IPS-18a (cell line): ENCODE results near the gene OGDHL.
A peak's percentile ranks its signal among the peaks of the same experiment; 100 is the strongest.
"Not testable (repeated sequence)": the region's sequence is repeated elsewhere in the genome, so short reads cannot be mapped to it uniquely, and the experiment has no call there.

ENCODE experiments used
- H3K27ac ChIP-seq: one replicate; pipeline ENCODE4 v1.5.1; 2013; ENCODE audit warnings: low read length
- H3K27me3 ChIP-seq: one replicate; pipeline ENCODE4 v1.6.1; 2013; ENCODE audit warnings: mild to moderate bottlenecking, low read length; ENCODE audit not compliant: control insufficient read depth, insufficient read depth
- H3K36me3 ChIP-seq: one replicate; pipeline ENCODE4 v1.6.1; 2013; ENCODE audit warnings: low read depth, low read length; ENCODE audit not compliant: control insufficient read depth
- H3K4me1 ChIP-seq: one replicate; pipeline ENCODE4 v1.6.1; 2013; ENCODE audit warnings: low read depth, low read length; ENCODE audit not compliant: control insufficient read depth
- H3K4me3 ChIP-seq: one replicate; pipeline ENCODE4 v1.5.1; 2013; ENCODE audit warnings: low read length
- H3K9ac ChIP-seq: one replicate; pipeline ENCODE4 v1.6.1; 2013; ENCODE audit warnings: mild to moderate bottlenecking, low read length, moderate library complexity
- H3K9me3 ChIP-seq: one replicate; pipeline ENCODE4 v1.6.1; 2013; ENCODE audit warnings: low read depth, low read length; ENCODE audit not compliant: control insufficient read depth

The OGDHL gene

GRCh38 chr10:49761789-49762565, at the start of gene OGDHL:
Gene OGDHL (minus strand): TSS chr10:49762323. CDS start chr10:49758592, 3,731 bp downstream.
- Histone ChIP-seq H3K4me3 (peak within 1 kb of the TSS; percentile 73), H3K27ac (no peak within 1 kb of the TSS), H3K27me3 (peaks cover 22% of the 10 kb centered on the region), H3K9ac (peak within 1 kb of the TSS; percentile 64), H3K36me3 (no peaks in the 10 kb centered on the region), H3K4me1 (no peaks in the 10 kb centered on the region), H3K9me3 (no peaks in the 10 kb centered on the region)

GRCh38 chr10:49803988-49804387, 41.9 kb upstream of the OGDHL start:
- Histone ChIP-seq H3K4me3 (no peak overlapping the region), H3K27me3 (no peaks in the 10 kb centered on the region), H3K36me3 (no peaks in the 10 kb centered on the region), H3K27ac (no peak overlapping the region), H3K9ac (no peak overlapping the region), H3K4me1 (no peaks in the 10 kb centered on the region), H3K9me3 (peaks cover 6% of the 10 kb centered on the region)

GRCh38 chr10:49798275-49798674, 36.2 kb upstream of the OGDHL start:
- H3K4me1 ChIP-seq, result no peaks in the 10 kb centered on the region
- H3K27ac ChIP-seq, result no peak overlapping the region
- H3K4me3 ChIP-seq, result no peak overlapping the region
- H3K9ac ChIP-seq, result no peak overlapping the region
- H3K36me3 ChIP-seq, result no peaks in the 10 kb centered on the region
- H3K9me3 ChIP-seq, result no peaks in the 10 kb centered on the region
- H3K27me3 ChIP-seq, result no peaks in the 10 kb centered on the region

GRCh38 chr10:49791100-49791499, 29.0 kb upstream of the OGDHL start:
- Histone ChIP-seq H3K27me3 (no peaks in the 10 kb centered on the region), H3K9me3 (no peaks in the 10 kb centered on the region), H3K9ac (no peak overlapping the region), H3K4me3 (no peak overlapping the region), H3K27ac (no peak overlapping the region), H3K4me1 (no peaks in the 10 kb centered on the region), H3K36me3 (no peaks in the 10 kb centered on the region)

GRCh38 chr10:49784681-49785080, 22.6 kb upstream of the OGDHL start:
- H3K27ac ChIP-seq, result no peak overlapping the region
- no peaks in the 10 kb centered on the region for H3K9me3 ChIP-seq
- peaks cover 5% of the 10 kb centered on the region for H3K4me1 ChIP-seq
- H3K27me3 ChIP-seq, result no peaks in the 10 kb centered on the region
- H3K4me3 ChIP-seq, result no peak overlapping the region
- H3K36me3 ChIP-seq, result no peaks in the 10 kb centered on the region
- H3K9ac ChIP-seq, result no peak overlapping the region

GRCh38 chr10:49783645-49784044, 21.5 kb upstream of the OGDHL start:
- Histone ChIP-seq H3K27ac (no peak overlapping the region), H3K4me3 (no peak overlapping the region), H3K9ac (no peak overlapping the region), H3K27me3 (no peaks in the 10 kb centered on the region), H3K4me1 (peaks cover 5% of the 10 kb centered on the region), H3K9me3 (no peaks in the 10 kb centered on the region), H3K36me3 (no peaks in the 10 kb centered on the region)

GRCh38 chr10:49781247-49781646, 19.1 kb upstream of the OGDHL start:
- no peak overlapping the region for H3K4me3 ChIP-seq
- no peaks in the 10 kb centered on the region for H3K27me3 ChIP-seq
- no peaks in the 10 kb centered on the region for H3K9me3 ChIP-seq
- no peaks in the 10 kb centered on the region for H3K36me3 ChIP-seq
- H3K4me1 ChIP-seq, result peaks cover 5% of the 10 kb centered on the region
- H3K27ac ChIP-seq, result no peak overlapping the region
- H3K9ac ChIP-seq, result no peak overlapping the region

GRCh38 chr10:49778197-49778596, 16.1 kb upstream of the OGDHL start:
- H3K4me3 ChIP-seq, result no peak overlapping the region
- H3K9me3 ChIP-seq, result no peaks in the 10 kb centered on the region
- H3K27me3 ChIP-seq, result no peaks in the 10 kb centered on the region
- H3K27ac ChIP-seq, result no peak overlapping the region
- H3K4me1 ChIP-seq, result no peaks in the 10 kb centered on the region
- H3K36me3 ChIP-seq, result no peaks in the 10 kb centered on the region
- H3K9ac ChIP-seq, result no peak overlapping the region

- Histone ChIP-seq H3K27ac (no peak overlapping the region), H3K9me3 (no peaks in the 10 kb centered on the region), H3K36me3 (no peaks in the 10 kb centered on the region)
Measured at GRCh38 chr10:49776851-49777250, 14.7 kb upstream of the OGDHL start.

GRCh38 chr10:49775014-49775413, 12.9 kb upstream of the OGDHL start:
- no peaks in the 10 kb centered on the region for H3K27me3 ChIP-seq
- H3K4me1 ChIP-seq, result peaks cover 3% of the 10 kb centered on the region
- no peak overlapping the region for H3K9ac ChIP-seq
- H3K9me3 ChIP-seq, result no peaks in the 10 kb centered on the region
- H3K4me3 ChIP-seq, result no peak overlapping the region
- no peaks in the 10 kb centered on the region for H3K36me3 ChIP-seq
- no peak overlapping the region for H3K27ac ChIP-seq

More at GRCh38 chr10:49776851-49777250, 14.7 kb upstream of the OGDHL start:
- Histone ChIP-seq H3K4me3 (no peak overlapping the region), H3K4me1 (no peaks in the 10 kb centered on the region), H3K27me3 (no peaks in the 10 kb centered on the region), H3K9ac (no peak overlapping the region)

GRCh38 chr10:49772944-49773343, 10.8 kb upstream of the OGDHL start:
- H3K9me3 ChIP-seq, H3K4me1 ChIP-seq, H3K9ac ChIP-seq, H3K27me3 ChIP-seq, H3K27ac ChIP-seq, H3K4me3 ChIP-seq, H3K36me3 ChIP-seq: not testable (repeated sequence)

- not testable (repeated sequence) for H3K4me3 ChIP-seq, H3K4me1 ChIP-seq, H3K27me3 ChIP-seq, H3K27ac ChIP-seq, H3K9ac ChIP-seq, H3K9me3 ChIP-seq, H3K36me3 ChIP-seq
Measured at GRCh38 chr10:49771046-49771445, 8.9 kb upstream of the OGDHL start.
